Panc1 (cell line): ENCODE measurements around the gene IMPG2. TPM values are rescaled to one million over a fixed set of nuclear protein-coding genes. Genes with fewer than 3 reads are reported as not detected.

Experiments
- ATAC-seq: fragments of 200-7000 bp; cut with Tn5 transposase; 2 replicates; pipeline ENCODE4 v1.9.1; 2020; ENCODE audit warnings: mild to moderate bottlenecking, moderate library complexity
- BruUV-seq: library from RNA; stranded (reverse); fragments of 400-500 nt; replicated peaks from 2 replicates; lab custom pipeline; 2021; lab: Mats Ljungman, UMichigan
- CTCF ChIA-PET: fragments of 300-600 bp; sonication (Branson Sonifier 250); formaldehyde crosslinking; loops from one replicate; lab custom pipeline; 2022; ENCODE audit warnings: antibody characterized with exemption; lab: Charles Lee
- POLR2A ChIA-PET: fragments of 300-600 bp; sonication (Branson Sonifier 250); formaldehyde crosslinking; loops from one replicate; lab custom pipeline; 2022; ENCODE audit warnings: antibody characterized with exemption; lab: Charles Lee
- DNase-seq: peaks from one replicate; pipeline ENCODE4 v3.0.0-alpha.2; 2010; ENCODE audit warnings: low read depth, low spot score
- H3K27ac ChIP-seq: 2 replicates; pipeline ENCODE4 v1.5.1; 2011; ENCODE audit warnings: mild to moderate bottlenecking, low read length, inconsistent platforms
- H3K27me3 ChIP-seq: fragments of 200-500 bp; sonication (Bioruptor generic); 2 replicates; pipeline ENCODE4 v1.6.0; 2014; ENCODE audit warnings: low read length, inconsistent platforms; ENCODE audit not compliant: control insufficient read depth, insufficient read depth
- H3K36me3 ChIP-seq: fragments of 200-500 bp; sonication (Bioruptor generic); 2 replicates; pipeline ENCODE4 v1.5.1; 2014; ENCODE audit warnings: inconsistent platforms, mild to moderate bottlenecking, low read length, moderate library complexity; ENCODE audit not compliant: control insufficient read depth, insufficient read depth
- H3K4me1 ChIP-seq: 2 replicates; pipeline ENCODE4 v1.5.1; 2011; ENCODE audit warnings: inconsistent platforms, mild to moderate bottlenecking, low read length, moderate library complexity; ENCODE audit not compliant: control insufficient read depth, insufficient read depth
- H3K4me3 ChIP-seq, 2 experiments: 2 replicates each; pipeline ENCODE4 v1.5.1; 2011 to 2012; ENCODE audit warnings: low read depth in 2 of 2, low read length in 2 of 2, mild to moderate bottlenecking in 2 of 2, inconsistent platforms in 1 of 2, moderate library complexity in 1 of 2
- H3K9me3 ChIP-seq: fragments of 200-500 bp; sonication (Bioruptor generic); 2 replicates; pipeline ENCODE4 v1.5.1; 2014; ENCODE audit warnings: low read depth, mild to moderate bottlenecking, inconsistent platforms, low read length, moderate library complexity; ENCODE audit not compliant: control insufficient read depth, insufficient read depth
- POLR2AphosphoS5 ChIP-seq: IDR thresholded peaks from 2 replicates; pipeline ENCODE4 v1.6.1; 2012; ENCODE audit warnings: mild to moderate bottlenecking, low read depth, low read length, moderate library complexity
- SIN3A ChIP-seq: IDR thresholded peaks from 2 replicates; pipeline ENCODE4 v1.6.1; 2012; ENCODE audit warnings: low read depth, mild to moderate bottlenecking, low read length, moderate library complexity, borderline replicate concordance; ENCODE audit not compliant: insufficient read depth
- TCF7L2 ChIP-seq: IDR thresholded peaks from 2 replicates; pipeline ENCODE4 v1.6.1; 2011; ENCODE audit warnings: mild to moderate bottlenecking, low read depth, low read length, inconsistent platforms
- in situ Hi-C: cut with HindIII; loops from 2 replicates; pipeline ENCODE4 v1.10.0; 2016; ENCODE audit warnings: low sequenced_read_pairs, low pct_unique_long_range_greater_than_20kb
- intact Hi-C: fragments of 100-400 bp; cut with micrococcal nuclease; formaldehyde crosslinking; loops from one replicate; pipeline ENCODE4 v1.10.0; 2022; ENCODE audit not compliant: unreplicated experiment
- total RNA-seq: library from RNA; stranded (reverse); gene quantifications from one replicate; pipeline ENCODE4 v1.2.1, GENCODE V29; 2021; ENCODE audit not compliant: unreplicated experiment
- TF ChIP-seq, protein P1 (sequence below): fragments of 450-650 bp; IDR thresholded peaks from 2 replicates; pipeline ENCODE4 v1.5.1; 2017; ENCODE audit warnings: mild to moderate bottlenecking
- TF ChIP-seq, protein P2 (sequence below), 2 experiments: IDR thresholded peaks; 2 replicates each; pipeline ENCODE4 v1.6.1; 2011 to 2012; ENCODE audit warnings: low read depth in 2 of 2, control low read depth in 1 of 2, low read length in 1 of 2, mild to moderate bottlenecking in 1 of 2, moderate library complexity in 1 of 2; ENCODE audit not compliant: insufficient read depth in 1 of 2

Gene IMPG2
- total RNA-seq, 1 experiment from 2014 or later, result 0.10 TPM

DNA sequence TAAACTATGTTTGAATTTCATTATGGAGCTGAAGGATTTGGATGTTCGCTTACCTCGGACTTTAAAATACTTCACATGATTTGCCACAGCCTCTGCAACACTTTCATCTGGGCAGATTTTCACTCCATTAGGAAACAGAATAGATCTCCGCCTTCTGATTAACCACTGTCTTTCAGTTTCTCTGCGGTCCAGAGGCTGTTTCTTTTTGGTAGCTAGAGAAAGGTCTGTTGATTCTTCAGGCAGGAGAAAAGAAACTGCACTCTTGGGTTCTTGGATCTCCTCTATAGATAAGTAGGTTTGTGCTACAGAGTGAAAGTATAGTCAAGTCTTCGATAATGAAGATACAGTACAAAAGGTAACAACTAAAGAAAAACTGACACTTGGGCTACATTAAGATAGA is 844 bp downstream of the IMPG2 start:
- no peak overlapping the region for H3K27ac ChIP-seq
- ATAC-seq, result no peak
- no TSS peak for BruUV-seq

DNA sequence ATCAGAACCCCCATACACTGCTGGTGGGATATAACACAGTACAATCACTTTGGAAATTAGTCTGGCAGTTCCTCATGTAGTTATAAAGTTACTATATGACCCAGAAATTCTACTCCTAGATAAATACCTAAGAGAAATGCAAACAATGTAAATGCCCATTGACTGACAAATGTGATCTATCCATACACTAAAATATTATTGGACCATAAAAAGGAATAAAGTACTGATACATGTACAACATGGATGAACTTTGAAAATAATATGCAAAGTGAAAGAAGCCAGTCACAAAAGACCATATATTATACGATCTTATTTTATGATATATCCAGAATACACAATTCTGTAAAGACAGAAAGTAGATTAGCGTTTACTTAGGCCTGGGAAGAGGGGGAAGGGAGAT is 7.8 kb downstream of the IMPG2 start:
- DNase-seq (no peak), ATAC-seq (no peak)
- ChIA-PET CTCF (no interaction called here), POLR2A (no interaction called here)
- Histone ChIP-seq H3K4me1 (no peaks in the 10 kb centered on the region), H3K27ac (no peak overlapping the region), H3K36me3 (no peaks in the 10 kb centered on the region), H3K9me3 (no peaks in the 10 kb centered on the region), H3K27me3 (no peaks in the 10 kb centered on the region), H3K4me3 (no peak overlapping the region)
- TF ChIP-seq TCF7L2 (no peak), POLR2AphosphoS5 (no peak), SIN3A (no peak)
- TF ChIP-seq, protein P1, sequence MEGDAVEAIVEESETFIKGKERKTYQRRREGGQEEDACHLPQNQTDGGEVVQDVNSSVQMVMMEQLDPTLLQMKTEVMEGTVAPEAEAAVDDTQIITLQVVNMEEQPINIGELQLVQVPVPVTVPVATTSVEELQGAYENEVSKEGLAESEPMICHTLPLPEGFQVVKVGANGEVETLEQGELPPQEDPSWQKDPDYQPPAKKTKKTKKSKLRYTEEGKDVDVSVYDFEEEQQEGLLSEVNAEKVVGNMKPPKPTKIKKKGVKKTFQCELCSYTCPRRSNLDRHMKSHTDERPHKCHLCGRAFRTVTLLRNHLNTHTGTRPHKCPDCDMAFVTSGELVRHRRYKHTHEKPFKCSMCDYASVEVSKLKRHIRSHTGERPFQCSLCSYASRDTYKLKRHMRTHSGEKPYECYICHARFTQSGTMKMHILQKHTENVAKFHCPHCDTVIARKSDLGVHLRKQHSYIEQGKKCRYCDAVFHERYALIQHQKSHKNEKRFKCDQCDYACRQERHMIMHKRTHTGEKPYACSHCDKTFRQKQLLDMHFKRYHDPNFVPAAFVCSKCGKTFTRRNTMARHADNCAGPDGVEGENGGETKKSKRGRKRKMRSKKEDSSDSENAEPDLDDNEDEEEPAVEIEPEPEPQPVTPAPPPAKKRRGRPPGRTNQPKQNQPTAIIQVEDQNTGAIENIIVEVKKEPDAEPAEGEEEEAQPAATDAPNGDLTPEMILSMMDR, result no peak
- TF ChIP-seq, protein P2, sequence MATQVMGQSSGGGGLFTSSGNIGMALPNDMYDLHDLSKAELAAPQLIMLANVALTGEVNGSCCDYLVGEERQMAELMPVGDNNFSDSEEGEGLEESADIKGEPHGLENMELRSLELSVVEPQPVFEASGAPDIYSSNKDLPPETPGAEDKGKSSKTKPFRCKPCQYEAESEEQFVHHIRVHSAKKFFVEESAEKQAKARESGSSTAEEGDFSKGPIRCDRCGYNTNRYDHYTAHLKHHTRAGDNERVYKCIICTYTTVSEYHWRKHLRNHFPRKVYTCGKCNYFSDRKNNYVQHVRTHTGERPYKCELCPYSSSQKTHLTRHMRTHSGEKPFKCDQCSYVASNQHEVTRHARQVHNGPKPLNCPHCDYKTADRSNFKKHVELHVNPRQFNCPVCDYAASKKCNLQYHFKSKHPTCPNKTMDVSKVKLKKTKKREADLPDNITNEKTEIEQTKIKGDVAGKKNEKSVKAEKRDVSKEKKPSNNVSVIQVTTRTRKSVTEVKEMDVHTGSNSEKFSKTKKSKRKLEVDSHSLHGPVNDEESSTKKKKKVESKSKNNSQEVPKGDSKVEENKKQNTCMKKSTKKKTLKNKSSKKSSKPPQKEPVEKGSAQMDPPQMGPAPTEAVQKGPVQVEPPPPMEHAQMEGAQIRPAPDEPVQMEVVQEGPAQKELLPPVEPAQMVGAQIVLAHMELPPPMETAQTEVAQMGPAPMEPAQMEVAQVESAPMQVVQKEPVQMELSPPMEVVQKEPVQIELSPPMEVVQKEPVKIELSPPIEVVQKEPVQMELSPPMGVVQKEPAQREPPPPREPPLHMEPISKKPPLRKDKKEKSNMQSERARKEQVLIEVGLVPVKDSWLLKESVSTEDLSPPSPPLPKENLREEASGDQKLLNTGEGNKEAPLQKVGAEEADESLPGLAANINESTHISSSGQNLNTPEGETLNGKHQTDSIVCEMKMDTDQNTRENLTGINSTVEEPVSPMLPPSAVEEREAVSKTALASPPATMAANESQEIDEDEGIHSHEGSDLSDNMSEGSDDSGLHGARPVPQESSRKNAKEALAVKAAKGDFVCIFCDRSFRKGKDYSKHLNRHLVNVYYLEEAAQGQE (IDR thresholded peaks at IDR 0.05; ENCODE audit: insufficient read depth in 1 of 2, low read depth in 2 of 2, low read length in 1 of 2), result no peak
- intact Hi-C loops (no loop called here), in situ Hi-C loops (no loop called here)
- BruUV-seq, result no TSS peak

More for the DNA sequence above, 844 bp downstream of the IMPG2 start:
- ChIA-PET CTCF (no interaction called here), POLR2A (no interaction called here)
- DNase-seq, result no peak
- H3K9me3 ChIP-seq, result no peaks in the 10 kb centered on the region
- H3K36me3 ChIP-seq, result no peaks in the 10 kb centered on the region
- no peak for TF ChIP-seq SIN3A
- TF ChIP-seq, protein P2 (IDR thresholded peaks at IDR 0.05; ENCODE audit: insufficient read depth in 1 of 2, low read depth in 2 of 2, low read length in 1 of 2), result no peak
- in situ Hi-C loops (no loop called here), intact Hi-C loops (no loop called here)
- H3K27me3 ChIP-seq, result no peaks in the 10 kb centered on the region
- H3K4me1 ChIP-seq, result no peaks in the 10 kb centered on the region
- no peak overlapping the region for H3K4me3 ChIP-seq
